HuH-7.5 (cell line): ENCODE results near the gene SUPT6H.
A peak's percentile ranks its signal among the peaks of the same experiment; 100 is the strongest.
"Not testable (repeated sequence)": the region's sequence is repeated elsewhere in the genome, so short reads cannot be mapped to it uniquely, and the experiment has no call there.

Experiments used
- DNase-seq: peaks from one replicate; pipeline ENCODE4 v3.0.0; 2011; ENCODE audit warnings: low spot score

The SUPT6H gene

DNA sequence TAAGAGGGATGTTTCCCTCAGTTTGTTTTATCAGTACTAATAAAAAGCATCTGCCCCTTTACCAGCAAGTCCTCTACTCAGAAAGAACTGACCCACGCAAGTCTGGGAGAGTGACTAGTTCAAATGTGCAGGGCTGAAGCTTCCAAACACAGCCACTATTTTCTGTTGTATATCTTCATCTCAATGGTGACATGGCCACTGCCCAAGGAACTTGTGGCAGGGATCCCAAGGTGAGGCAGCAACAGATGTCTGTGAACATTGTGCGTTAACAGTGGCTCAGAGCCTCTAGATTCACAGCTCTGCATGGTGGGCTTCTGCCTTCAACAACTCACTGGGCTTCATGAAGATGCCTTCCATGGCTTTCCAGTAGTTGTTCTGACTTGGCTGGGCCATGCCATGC is 13.3 kb upstream of the SUPT6H start:
- DNase-seq: no peak

DNA sequence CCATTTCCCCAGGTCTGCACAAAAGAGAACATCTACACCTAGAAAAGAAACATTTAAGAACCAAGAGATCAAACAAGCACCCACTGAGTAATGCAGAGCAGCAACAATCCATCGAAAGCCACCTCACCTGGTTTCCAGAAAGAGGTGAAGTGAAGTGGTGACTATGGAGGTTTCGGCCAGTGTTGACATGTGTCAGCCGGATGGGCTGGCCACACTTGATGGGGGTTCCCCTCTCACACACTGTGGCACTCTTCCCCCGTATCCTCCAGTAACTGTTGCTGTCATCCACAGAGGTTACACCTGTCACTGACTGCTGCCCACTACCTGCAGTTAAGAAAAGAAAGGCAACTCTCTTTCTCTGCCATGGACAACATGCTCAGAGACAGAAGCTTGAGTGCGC is 6.8 kb upstream of the SUPT6H start:
- DNase-seq: no peak

DNA sequence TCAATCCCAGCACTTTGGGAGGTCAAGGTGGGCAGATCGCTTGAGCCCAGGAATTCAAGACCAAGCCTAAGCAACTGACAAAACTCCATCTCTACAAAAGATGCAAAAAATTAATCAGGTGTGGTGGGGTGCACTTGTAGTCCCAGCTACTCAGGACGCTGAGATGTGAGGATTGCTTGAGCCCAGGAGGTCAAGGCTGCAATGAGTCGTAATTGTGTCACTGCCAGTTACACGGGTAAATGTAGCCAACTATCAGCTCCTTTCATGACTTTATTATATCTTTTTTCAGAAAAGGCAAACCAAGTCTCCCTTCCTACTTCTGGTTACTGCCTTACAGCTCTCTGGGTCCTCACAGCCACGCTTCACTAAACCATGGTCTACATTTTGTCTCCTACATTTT is 4.2 kb upstream of the SUPT6H start:
- no peak for DNase-seq

DNA sequence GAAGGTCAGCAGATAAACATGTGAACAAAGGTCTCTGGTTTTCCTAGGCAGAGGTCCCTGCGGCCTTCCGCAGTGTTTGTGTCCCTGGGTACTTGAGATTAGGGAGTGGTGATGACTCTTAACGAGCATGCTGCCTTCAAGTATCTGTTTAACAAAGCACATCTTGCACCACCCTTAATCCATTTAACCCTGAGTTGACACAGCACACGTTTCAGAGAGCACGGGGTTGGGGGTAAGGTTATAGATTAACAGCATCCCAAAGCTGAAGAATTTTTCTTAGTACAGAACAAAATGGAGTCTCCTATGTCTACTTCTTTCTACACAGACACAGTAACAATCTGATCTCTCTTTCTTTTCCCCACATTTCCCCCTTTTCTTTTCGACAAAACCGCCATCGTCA is 3.7 kb upstream of the SUPT6H start:
- DNase-seq: not testable (repeated sequence)

DNA sequence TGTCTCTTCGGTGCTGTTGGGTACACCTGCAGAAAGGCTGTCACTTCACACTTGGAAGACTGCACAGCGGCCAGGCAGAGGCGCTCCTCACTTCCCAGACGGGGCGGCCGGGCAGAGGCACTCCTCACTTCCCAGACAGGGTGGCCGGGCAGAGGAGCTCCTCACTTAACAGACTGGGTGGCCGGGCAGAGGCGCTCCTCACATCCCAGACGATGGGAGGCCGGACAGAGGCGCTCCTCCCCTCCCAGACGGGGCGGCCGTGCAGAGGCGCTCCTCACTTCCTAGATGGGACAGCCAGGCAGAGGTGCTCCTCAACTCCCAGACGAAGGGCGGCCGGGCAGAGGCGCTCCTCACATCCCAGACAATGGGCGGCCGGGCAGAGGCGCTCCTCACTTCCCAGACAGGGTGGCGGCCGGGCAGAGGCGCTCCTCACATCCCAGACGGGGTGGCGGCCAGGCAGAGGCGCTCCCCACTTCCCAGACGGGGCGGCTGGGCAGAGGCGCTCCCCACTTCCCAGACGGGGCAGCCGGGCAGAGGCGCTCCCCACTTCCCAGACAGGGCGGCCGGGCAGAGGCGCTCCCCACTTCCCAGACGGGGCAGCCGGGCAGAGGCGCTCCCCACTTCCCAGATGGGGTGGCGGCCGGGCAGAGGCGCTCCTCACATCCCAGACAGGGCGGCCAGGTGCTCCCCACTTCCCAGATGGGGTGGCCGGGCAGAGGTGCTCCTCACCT is 3.1 kb upstream of the SUPT6H start:
- not testable (repeated sequence) for DNase-seq

DNA sequence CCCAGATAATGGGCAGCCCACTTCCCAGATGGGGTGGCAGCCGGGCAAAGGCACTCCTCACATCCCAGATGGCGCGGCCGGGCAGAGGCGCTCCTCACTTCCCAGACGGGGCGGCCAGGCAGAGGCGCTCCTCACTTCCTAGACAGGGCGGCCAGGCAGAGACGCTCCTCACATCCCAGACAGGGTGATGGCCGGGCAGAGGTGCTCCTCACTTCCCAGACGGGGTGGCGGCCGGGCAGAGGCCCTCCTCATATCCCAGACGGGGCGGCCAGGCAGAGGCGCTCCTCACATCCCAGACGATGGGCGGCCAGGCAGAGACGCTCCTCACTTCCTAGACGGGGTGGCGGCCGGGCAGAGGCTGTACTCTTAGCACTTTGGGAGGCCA is 2.5 kb upstream of the SUPT6H start:
- DNase-seq: not testable (repeated sequence)

DNA sequence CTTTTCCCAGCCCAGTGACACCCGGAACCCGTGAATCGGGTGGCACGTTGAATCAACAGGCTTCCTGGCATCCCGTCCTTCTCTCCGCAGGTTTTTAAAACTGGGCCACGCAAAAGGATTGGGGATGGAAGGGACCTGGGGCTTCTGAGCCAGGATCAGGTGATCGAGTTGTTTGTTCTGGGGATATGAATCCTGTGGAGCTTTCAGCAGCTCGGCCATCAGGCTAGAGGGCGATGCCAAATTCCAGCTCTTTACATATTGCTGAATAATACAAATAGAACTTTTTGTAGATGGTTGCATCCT is 473 bp downstream of the SUPT6H start:
- DNase-seq: no peak

DNA sequence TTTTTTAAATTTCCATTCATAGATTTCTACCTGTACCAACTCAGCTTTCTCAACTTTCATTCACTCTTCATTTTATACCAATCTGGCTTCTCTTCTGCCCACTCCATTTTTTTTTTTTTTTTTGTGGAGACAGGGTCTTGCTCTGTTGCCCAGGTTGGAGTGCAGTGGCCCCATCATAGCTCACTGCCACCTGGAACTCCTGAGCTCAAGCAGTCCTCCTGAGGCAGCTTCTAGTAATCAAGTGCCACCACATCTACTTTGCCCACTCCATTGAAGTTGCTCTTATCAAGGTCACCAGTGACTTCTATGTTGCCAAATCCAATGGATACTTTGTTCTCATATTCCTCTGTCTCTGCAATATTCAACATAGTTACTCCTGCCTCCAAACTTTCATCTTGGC is 1.7 kb downstream of the SUPT6H start:
- no peak for DNase-seq

DNA sequence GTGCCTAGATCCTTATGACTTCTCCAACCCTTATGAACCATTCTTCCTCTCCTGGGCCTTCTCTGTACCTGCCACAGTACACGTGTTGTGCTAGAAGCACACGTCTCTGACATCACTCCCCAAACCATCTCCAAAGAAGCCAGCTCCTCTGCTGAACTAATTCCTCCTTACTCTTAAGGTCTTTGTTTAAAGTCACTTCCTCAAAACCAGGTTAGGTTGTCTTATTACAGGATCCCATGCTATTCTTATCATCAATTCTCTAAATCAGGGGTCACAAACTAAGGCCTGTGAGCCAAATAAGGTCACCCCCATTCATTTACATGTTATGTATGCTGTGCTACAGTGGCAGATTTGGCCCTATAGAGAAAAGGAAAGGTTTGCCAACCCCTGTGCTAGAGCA is 4.0 kb downstream of the SUPT6H start:
- no peak for DNase-seq

DNA sequence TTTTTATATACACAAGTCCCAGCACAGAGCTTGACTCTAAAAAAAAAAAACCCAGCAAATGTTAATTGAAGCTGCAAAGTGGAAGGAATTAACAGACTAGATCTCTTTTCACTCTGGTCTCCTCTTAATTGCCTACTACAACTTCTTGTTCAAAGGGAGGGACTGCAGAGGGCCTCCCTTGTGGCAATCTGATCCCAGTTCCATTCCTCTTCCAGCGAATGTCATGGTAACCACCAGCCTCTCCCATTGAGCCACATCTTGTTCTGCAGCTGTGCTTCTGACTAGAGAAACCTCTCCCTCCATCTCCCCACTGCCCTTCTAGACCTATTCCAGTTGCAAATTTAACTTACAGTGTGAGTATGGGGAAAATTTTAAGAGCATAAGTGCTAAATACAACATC is 5.9 kb downstream of the SUPT6H start:
- no peak for DNase-seq

DNA sequence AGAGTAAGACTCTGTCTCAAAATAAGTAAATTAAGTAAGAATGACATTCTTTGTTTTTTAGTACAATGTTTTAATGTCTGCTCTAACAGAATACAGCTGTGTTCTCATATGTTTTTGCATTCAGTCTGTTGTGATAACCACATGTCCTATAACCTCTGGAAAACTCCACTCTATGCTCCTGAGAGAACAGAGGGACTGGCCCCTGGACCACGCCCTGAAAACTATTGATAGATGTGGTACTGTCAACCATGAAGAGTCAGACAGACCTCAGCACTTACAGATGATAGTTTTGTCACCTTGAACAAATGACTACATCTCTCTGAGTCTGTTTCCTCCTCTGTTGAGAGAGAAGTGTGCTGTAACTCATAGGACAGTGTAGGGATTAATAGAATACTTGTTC is 7.9 kb downstream of the SUPT6H start:
- no peak for DNase-seq

DNA sequence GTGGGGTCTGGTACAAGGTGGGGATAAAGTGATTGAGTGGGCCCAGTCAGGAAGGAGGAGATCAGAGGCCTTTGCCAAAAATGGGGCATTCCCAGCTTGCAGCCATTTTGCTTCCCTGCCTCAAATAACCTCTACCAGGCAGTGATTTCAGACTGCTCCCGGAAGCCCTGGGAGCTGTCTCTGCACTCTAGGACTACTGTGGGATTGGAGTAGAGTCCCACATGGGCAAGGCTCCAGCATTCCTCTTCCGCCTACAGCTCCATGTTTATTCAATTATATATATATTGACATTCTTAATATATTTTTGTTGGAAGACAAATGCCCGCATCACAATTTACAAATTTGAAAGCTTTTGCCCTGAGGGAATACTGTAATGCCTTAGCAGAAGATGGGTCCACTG is 13.5 kb downstream of the SUPT6H start:
- no peak for DNase-seq

DNA sequence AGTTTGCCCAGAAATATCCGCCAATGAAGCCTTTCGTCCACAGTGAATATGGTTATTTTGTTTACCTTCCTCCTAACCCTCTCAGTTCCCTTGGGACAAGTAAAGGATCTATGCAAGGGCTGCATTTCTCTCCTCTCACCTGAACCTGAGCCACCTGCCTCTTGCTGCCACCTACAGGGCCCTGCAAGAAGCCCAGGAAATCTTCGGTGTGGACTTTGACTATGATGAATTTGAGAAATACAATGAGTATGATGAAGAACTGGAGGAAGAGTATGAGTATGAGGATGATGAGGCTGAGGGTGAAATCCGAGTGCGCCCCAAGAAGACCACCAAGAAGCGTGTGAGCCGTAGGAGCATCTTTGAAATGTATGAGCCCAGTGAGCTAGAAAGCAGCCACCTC is 14.0 kb downstream of the SUPT6H start:
- peak; percentile 38 for DNase-seq

DNA sequence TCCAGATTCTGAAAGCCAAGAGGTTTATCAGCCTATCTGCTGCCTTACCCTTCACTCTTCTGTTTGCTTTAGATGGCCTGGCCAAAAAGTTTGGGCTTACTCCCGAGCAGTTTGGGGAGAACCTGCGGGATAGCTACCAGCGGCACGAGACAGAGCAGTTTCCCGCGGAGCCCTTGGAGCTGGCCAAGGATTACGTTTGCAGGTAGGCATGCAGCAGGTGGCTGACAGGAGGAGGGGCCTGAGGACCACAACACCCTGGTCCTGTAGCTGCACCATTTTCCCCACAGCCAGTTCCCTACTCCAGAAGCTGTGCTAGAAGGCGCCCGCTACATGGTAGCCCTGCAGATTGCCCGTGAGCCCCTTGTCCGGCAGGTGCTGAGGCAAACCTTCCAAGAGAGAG is 20.6 kb downstream of the SUPT6H start:
- DNase-seq: no peak

DNA sequence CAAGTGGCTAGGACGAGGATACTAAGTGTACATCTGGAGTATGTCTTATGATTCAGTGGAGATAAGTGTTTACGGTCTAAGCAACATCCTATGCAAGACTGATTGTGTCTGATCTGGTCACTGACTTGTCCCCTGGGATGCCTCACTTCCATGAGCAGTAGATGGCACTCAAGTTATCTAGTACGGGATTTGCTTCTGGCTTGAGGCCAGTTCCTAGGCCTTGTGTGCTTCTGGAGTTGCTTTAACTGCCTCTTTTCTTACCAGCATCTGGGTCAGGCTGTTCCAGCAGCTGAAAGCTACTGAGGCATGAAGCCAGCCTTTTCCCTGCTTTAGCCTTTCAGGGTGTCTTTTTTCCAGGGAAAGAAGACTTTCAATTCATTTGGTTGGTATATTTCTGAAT is 23.0 kb downstream of the SUPT6H start:
- DNase-seq: no peak

DNA sequence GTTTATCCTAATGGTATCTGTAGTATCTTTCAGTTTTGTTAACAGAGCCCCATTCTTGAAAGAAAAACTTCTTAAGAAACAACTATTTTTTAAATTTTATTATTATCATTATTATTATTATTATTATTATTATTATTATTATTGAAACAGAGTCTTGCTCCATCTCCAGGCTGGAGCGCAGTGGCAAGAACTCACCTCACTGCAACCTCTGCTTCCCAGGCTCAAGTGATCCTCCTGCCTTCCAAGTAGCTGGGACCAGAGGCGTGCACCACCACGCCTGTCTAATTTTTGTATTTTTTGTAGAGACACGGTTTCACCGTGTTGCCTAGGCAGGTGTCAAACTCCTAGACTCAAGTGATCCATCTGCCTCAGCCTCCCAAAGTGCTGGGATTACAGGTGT is 23.4 kb downstream of the SUPT6H start:
- no peak for DNase-seq

DNA sequence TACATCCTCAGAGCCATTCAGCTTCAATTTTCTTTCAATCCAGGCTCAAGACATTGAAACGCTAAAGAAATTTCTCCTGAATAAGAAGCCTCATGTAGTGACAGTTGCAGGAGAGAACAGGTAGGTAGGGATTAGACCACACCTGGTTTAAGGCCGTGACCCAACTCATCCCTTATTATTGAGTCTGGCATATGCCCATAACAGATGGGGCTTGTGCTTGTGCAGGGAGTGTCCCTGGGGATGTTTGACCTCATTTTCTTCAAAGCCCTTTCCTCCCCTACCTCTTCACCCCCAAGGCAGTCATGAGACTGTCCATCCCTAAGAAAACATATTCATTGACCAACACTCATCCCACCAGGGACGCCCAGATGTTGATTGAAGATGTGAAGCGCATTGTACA is 24.3 kb downstream of the SUPT6H start:
- no peak for DNase-seq

DNA sequence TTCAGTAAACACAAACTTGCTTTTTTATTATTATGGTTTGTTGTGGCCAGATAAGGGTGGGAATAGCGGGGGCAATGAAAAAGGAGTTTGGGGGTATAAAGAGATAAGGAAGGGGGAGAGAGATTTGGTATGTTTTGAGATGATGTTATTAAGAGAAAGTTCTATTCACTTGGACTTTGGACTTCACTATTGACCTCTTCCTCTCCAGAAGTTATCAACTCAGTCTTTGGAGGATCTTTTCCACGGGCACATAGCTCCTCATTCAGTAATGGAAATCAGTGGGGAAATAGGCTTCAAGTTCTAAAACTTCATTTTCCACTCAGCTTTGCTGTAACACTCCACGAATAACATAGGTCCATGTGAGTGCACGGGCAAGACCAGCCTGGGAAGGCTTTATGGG is 26.5 kb downstream of the SUPT6H start:
- DNase-seq: no peak

DNA sequence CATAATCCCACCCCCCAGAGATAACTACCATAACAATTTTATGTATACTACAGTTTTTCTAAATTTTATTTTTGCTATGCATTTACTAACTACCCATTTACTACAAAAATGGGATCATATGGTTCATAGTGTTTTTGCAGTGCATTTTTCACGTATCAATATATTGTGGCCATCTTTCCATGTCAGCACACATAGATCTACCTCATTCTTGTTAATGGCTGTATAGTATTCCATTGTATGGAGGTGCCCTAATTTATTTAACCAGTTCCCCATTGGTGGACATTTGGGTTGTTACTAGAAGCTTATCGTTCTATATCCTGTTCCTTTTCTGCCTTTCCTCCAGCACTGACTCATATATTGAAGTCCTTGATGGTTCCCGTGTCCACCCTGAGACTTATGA is 27.0 kb downstream of the SUPT6H start:
- DNase-seq: no peak

DNA sequence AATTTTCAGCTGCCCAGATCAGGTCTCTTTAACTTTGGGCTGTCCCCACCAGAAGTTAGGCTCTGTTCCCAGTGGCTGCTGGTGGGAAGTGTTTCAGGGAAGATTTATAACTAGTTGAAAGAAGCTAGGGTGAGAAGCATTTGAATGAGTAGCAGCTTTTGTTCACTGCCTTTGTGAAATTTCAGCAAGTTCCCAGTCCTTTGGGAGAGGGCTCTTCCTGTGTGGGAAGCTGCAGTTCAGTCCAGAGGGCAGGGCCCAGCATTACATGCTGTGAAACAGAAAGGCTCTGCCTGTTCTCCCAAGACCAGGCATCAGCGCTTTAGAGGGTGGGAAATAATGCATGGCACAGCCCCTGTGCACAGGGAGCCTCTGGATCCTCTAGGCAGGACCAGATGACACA is 31.9 kb downstream of the SUPT6H start:
- no peak for DNase-seq

DNA sequence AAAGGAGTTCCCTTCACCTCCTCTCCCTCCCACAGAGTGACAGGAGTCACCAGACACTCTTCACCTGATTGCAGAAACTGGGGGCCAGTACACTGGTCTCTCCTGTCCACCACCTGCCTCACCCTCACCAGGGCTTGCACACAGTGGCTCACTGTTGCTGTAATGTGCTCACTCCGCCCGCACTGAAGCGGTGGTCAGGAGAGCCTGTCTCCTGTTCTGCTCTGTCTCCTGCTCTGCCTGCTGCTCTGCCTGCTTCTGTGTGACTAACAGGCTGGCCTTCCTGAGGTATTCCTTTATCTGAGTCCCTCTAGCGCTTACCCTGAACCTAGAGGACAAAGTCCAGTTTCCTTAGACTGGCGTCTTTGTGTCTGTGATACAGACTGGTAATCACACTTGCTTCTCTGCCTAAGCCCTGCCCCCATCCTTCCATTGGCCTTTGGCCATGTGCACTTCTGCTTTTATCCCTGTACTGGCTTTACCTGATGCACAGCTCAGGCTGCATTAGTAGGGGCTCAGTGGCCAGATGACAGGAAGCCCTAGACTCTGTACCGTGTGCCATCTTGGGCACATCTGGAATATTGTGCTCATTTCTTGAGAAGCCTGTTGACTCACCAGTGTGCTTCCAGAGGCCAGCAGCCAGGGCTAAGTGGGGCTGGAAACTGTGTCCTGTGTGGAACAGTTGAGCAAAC is 36.4 kb downstream of the SUPT6H start:
- peak; percentile 97 for DNase-seq

DNA sequence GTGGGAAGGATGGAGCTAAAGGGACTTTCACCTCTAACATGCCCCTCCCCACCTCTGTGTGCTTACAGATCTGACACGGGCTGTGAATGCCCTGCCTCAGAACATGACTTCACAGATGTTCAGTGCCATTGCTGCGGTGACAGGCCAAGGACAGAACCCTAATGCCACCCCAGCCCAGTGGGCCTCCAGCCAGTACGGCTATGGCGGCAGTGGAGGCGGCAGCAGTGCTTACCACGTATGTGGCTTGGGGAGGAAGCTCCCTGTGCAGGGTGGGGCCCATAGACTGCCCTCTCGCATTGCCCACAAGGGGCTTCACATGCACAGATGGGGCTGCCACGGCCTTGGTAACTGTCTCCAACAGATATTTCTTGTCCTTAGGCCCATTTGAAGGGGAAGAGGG is 38.3 kb downstream of the SUPT6H start:
- no peak for DNase-seq

DNA sequence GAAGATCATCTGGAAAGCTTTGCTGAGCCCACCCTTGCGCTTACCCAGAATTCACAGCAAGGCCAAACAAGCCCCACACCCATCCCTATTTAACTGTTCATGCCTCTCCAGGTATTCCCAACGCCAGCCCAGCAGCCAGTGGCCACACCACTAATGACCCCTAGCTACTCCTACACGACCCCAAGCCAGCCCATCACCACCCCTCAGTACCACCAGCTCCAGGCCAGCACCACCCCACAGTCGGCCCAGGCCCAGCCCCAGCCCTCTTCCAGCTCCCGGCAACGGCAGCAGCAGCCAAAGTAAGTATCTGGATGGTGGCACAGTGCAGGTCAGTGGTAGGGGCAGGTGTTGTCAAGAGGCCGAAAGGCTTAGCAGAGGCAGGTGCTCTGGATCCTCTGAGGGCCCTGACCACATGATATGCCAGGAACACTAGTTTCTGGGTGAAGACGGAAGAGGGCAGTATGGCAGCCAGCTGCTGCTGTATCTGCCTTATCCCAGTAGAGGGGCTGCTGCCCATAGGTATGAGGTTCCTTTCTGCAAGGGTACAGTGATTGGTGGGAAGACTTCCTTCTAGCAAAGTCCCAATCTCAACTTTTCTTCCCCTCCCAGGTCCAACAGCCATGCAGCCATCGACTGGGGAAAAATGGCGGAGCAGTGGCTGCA is 39.0 kb downstream of the SUPT6H start:
- no peak for DNase-seq
